T-helper 1 cell treated with Interleukin-12 subunit alpha and Interleukin-12 subunit beta and Interleukin-4 antibody, amounts not matched to agents 30 ng/mL and 1 ng/mL, for 36 hours (primary cell): Measurements from ENCODE around the gene ERFE. TPM values are rescaled to one million over a fixed set of nuclear protein-coding genes. Genes with fewer than 3 reads are reported as not detected.

ENCODE experiments used
- intact Hi-C: fragments of 100-400 bp; cut with micrococcal nuclease; formaldehyde crosslinking; loops from one replicate; pipeline ENCODE4 v1.15.1; 2024
- total RNA-seq: library from RNA; stranded (reverse); gene quantifications from 2 replicates; pipeline ENCODE4 v1.2.3, GENCODE V29; 2022

Gene ERFE
- total RNA-seq, 1 donor from 2014 or later: not detected

DNA sequence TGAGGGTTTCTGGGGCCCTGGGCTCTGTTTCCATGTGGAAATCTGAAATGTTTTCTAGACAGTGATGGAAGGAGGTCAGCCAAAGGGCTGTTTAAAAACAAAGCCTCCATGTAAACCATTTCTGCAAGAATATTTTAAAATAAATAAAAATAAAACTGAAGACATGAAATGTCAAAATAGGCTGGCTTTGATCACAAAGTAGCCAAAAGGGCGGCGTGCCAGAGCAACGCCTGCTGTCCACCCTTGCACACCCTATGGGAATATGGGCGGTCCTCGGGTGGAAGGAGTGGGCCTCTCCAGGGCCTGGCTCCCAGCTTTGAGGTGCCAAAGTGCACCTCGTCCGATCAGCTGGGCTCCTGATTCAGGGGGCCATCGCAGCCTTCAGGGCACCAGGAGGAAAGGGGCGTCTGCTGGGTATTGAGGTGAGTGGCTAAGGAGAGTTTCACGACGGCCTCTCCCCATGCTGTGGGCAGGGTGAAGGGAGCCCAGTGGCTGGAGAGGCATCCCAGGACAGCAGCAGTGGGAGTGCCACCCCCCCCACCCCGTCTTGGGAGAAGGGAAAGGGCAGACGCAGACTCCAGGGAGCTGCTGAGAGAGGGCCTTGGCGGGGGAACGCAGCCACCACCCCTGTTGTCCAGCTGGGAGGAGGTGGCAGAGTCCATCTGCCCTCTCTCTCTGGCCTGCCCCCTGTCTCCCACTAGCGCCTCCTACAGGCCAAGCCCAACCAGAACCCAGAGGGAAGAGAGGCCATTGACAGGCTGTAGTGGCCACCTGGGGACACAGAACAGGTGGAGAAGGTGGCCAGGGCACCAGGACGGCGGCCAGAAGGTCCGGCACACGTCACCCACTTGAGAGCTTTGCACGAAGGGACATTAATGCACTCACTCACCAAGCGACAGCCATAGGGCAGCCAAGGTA lies 5.7 kb upstream of the ERFE start:
- intact Hi-C loops: no loop called here

DNA sequence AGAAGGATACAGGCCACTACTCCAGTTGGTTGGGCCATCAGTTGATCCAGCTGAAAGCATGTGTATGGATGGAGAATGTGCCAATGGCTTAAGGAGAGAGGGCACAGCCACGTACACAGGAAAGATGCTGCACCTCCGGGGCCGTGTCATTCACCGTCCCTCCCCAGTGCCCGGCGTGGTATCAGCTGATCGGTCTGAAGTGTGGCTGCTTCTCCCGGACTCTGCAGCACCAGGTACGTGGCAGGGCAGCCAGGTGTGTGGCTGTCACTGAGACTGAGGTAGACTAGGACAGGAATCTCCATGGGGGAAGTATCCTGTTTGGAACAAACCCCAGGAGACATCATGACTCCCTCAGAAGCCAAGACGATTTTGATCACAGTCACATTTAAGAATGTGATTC lies 4.2 kb upstream of the ERFE start:
- intact Hi-C loops: no loop called here

DNA sequence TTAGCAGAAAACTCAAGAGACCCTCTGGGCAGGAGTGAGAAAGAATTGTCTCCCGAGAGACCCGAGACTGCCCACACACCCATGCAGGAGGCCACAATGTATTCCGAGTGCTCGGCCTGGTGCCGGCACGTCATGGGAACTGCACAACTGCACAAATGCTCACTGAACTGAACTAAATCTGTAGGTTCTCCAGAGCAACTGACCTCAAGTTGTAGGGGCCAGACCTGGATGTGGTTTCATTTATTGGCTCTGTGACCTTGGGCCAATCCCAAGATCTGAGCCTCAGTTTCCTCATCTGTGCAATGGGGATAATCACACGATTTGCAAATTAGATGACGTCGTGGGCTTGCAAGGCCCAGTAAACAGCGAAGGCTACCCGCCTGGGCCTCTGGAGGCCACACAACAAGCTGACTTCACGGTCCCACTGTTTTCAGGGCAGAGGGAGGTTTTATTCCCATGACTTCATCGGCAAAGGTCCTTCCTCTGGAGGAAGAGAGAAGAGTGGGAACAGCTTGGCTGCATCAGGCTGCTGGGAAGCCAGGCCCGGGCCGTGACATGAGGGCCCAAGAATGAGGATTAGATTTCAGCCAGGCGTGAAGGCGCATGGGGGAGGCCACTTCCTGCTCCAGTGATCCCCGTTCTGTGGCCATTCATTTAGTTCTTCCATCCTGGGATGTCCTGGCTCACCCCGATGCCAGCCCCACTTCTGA lies 3.6 kb upstream of the ERFE start:
- intact Hi-C loops: no loop called here

DNA sequence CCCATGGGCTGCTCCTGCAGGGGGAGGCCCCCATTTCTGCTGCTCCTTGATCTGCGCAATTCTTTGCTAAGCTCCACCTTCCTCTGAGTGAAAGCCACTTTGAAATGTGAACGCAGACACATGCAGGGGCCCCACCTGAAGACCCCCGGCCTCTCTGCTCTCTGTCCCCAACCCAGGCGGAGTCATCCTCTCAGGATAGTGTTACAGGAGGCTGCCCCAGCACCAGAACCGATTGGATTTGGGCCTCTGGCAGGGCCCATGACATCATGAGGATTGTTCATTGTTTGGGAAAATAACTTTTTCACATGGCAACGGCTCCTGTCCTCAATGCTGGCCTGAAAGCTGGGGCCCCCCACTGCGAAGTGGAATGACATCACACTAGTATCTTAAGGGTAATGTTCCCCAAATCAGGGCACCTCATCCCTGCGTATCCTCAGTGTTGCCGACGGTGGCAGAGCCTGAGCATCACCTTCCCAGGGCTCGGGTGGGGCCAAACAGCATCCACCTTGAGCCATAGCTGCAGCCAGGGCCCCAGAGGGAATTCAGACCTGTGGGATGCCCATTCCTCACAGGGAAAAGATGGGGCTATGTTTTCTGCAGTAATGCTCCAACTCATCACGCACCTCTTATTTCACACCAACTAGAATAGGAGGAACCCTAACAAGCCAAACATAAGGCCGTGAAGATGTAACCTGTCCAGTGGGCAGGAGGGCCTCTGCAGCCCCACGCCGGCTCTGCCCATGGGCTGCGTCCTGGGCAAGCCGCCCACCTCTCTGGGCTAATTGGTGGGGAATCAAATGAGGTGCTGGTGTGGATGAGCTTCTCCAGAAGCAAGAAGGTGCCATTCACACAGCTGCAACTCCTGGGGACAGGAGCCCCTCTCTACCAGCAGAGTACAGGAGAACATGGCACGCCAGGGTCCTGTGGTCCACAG lies 2.7 kb upstream of the ERFE start:
- intact Hi-C loops: no loop called here

DNA sequence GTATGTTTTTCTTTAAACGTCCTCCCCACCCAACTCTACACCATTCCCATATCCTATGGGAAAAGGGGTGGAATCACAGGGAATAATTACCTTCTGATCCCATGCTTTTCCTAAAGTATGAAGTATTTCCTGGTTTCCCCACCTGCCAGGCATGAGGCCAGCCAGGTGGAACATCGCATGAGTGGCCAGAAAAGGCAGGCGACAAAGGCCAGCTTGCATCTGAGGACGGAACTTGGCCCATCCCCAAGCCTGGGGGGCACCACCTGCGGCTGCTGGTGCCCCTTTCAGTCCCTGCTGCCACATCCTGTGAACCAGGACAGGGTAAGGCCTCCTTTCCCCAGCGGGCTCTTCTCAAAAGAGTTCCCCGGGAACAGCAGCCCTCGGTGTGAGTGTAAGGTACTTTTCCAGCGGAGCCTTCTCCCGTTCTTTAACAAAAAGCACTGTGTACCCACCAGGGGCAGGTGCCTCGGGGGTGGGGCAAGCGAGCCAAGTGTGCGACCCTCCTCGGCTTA lies 1.2 kb upstream of the ERFE start:
- intact Hi-C loops: loop anchor here (1.0 kb wide), 1 partner anchor 299 kb away; no protein-coding TSS in a partner anchor

DNA sequence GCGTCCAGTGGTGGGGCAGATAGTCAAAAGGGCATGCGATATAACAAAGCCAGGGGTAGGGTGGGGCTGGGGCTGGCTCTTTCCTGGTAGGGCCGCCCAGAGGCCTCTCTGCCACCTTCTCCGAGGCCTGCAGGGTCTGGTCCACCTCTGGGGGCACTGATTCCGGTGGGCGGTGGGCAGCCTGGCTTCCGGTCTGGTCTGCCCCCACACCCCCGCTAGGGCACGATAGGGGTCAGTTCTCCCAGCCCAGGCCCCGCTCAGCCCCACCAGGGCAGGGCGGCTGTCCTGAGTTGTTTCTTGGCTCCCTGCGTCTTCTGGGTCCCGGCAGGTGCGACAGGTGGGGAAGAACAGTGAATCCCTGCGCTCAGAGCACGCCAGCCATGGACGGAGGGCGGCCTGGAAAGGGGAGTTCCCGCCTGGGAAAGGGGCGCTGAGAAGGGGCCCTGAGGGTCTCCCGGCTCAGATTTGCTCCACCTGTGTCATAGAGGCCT lies 707 bp upstream of the ERFE start:
- intact Hi-C loops: loop anchor here (1.0 kb wide), 1 partner anchor 300 kb away; no protein-coding TSS in a partner anchor

DNA sequence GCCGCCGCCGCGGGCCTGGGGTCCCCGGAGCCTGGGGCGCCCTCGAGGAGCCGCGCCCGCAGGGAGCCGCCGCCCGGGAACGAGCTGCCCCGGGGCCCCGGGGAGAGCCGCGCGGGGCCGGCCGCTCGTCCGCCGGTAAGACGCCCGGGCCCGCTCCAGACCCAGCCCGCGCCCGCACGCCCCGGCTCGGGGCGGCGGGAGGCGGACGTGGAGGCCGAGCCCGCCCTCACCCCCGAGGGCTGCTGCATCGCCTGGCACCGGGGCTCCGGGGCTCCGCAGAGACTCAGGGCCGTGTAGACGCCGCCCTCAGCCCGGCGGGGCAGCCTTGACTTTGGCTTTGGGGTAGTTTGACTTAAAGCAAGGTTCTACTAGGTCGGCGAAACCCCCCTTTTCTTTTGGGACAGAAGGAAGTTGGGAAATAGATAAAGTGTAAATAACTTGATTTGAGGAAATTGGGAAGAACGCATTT lies 335 bp downstream of the ERFE start:
- intact Hi-C loops: loop anchor here (1.0 kb wide), 1 partner anchor 104 kb away; no protein-coding TSS in a partner anchor

DNA sequence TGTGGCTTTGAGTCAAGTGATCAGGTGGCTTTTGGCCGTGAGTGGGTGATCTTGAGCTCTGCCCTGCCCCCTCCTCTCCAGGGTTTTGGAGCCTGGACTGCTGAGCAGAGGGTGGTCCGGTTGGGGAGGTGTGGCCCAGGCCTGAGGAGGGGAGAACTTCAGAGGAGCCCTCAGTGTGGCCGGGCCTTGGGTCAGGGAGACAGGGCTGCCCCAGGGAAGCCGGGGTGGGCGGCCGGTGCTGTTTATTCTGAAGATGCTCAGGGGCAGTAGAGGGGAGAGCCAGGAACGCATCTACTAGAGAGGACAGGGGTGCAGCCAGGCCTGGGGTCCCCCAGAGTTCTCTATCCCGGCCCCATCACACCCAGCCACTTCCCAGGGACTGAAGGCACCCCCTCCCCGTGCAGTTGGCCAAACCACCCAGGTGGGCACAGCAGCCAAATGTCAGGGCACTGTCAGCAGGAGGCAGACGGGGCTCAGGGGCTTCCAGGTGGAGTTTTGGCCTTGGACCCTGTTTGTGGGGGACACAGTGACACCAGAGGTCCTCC lies 963 bp downstream of the ERFE start:
- intact Hi-C loops: loop anchor here (1.0 kb wide), 1 partner anchor 104 kb away; no protein-coding TSS in a partner anchor

DNA sequence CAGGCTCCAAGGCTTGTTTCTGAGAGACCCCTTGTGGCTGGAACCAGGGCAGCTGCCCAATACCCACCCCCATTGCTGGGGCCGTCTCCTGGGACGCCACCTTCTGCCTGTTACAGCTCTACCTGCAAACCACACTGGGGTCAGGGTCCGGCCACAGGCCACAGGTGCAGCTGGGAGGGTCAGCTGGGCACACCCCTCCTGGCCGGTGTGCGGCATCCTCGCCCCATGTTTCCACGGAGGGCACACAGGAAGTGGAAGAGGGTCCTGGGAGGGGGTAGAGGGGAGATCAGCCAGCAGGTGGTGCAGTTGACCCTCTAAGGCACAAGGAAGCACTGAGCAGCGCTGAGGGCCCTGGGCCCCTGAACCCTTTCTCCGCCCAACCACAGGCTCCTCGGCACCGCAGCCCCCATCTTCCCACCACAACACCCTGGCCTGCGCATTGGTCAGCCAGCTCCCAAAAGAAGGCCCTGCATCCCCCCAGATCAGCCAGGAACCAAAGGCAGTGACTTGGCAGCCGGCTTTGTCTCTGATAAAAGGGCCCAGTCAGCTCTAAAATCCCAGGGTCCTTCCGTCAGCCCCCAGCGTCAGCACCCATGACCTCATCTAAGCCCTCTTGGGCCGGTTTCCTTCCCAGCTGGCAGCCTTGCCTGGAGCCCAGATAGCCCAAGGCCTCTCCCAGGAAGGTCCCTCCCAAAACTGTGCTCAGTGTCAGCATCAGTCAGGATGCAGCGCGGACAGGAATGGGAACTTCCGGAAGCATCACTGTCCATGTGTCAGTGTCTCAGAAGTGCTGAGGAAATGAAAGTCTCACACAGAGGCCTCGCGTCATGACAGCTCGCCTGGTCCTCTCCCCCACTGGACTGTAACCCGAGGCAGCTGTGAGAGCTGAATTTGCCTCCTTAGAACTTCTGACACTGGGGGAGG lies 1.7 kb downstream of the ERFE start:
- intact Hi-C loops: no loop called here

DNA sequence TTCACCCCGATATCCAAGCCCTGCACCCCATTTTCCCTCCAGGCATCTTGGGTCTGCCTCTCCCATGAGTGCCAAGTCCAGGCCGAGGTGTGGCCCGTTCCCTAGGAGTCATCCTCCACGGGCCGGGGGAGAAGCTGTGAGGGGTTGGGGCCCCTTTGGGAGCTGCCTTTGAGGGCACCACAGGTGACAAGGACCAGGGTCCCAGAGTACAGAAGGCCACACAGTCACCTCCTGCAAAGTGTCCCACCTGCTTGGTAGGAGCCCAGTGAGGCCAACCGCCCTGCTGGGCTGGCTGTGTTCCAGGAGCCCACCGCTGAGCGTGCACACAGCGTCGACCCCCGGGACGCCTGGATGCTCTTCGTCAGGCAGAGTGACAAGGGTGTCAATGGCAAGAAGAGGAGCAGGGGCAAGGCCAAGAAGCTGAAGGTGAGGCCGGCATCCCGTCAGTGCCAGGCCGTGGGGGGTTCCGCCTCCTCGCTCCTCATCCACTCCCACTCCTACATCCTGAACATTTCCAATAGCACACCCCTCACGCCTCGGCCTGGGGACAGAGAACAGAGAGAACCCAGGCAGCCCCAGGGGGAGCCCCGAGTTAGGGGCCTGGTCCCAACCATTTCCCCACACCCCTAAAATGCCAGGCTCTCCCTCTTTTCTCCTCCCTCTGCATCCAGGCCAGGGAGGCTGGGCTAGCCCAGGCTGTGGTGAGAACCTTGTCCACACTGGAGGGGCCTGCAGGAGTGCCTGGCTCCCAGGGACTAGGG lies 2.7 kb downstream of the ERFE start:
- intact Hi-C loops: no loop called here

DNA sequence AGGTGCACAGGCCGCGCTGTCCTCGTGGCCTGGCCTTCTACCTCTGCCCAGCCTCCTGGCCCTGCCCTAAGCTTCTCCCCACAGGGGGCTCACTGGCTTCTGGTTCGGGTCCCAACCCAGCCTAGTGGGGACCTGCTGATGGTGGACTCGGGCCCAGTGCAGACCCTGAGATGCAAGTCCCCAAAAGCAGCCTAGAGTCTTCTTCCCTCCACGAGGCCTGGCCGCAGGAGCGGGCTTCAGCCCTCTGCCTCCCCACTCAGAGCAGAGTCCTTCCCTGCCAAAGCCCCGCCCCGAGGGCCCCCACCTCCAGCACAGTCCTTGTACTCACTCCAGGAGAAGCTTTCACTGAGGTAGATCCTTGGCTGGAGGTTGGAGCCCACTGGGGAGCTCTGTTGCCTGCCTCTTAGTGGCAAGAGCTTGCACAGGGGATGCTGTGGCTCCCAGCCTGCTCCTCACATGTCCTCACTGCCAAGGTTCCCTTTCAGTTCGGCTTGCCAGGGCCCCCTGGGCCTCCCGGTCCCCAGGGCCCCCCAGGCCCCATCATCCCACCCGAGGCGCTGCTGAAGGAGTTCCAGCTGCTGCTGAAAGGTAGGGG lies 3.6 kb downstream of the ERFE start:
- intact Hi-C loops: no loop called here

DNA sequence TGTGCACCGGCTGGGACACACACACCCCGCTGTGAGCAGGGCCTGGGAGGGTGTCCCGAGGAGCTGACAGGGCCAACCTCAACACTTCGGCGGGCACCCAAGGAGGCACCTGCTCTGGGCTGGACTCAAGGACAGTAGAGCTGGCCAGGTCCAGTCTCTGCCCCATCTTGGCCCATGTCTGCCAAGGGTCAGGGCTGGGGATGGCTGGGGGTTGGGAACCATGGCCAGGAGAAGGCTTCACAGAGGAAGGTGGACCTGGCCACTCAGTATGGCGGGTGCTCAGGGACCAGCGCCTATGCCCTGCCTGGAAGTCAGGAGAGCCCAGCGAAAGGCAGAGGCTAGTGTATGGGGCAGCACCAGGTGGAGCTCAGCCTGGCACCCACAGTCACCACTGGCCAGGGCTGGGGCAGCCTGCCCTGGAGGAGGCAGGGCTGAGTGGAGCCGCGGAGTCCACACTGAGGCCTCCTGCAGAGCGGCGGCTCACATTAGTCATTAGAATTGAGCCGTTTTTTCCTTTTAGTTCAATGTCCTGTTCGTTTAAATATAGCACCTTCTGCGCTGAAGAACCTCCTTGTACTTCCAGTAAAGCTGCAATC lies 4.2 kb downstream of the ERFE start:
- intact Hi-C loops: no loop called here

DNA sequence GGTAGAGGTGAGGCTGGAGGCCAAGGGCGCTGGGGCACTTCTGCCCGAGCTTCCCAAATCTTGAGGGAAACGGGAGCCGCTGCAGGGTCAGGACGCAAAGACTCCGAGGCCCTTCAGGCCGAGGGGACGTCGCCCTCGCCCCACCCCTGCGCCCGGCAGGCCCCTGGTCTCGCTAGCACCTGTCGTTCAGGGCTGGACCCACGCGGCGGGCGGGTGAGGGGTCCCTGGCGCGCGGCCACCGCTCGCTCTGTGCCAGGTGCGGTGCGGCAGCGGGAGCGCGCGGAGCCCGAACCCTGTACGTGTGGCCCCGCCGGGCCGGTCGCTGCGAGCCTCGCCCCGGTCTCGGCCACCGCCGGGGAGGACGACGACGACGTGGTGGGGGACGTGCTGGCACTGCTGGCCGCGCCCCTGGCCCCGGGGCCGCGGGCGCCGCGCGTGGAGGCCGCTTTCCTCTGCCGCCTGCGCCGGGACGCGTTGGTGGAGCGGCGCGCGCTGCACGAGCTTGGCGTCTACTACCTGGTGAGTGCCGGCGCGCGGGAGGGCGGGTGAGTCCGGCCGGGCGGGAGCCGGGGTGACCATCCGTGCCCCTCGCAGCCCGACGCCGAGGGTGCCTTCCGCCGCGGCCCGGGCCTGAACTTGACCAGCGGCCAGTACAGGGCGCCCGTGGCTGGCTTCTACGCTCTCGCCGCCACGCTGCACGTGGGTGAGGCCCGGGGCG lies 4.9 kb downstream of the ERFE start:
- intact Hi-C loops: no loop called here

DNA sequence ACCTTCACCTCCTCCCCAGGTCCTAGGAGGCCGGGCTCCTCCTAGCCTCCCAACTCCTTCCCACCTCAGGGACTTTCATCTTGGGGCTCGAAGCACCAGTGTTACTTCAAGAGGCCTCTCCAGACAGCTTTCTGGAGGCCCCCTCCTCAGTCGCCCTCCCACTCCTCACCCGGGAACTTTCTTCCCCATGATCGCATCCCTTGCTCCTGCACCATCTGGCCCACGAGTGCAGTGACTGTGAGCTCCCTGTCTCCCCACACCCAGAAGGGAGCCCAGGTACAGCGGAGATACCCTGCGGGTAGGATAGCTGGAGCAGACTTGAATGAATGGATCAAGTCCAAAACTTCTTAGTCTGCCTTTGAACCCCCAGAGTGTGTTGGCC lies 6.1 kb downstream of the ERFE start:
- intact Hi-C loops: no loop called here

DNA sequence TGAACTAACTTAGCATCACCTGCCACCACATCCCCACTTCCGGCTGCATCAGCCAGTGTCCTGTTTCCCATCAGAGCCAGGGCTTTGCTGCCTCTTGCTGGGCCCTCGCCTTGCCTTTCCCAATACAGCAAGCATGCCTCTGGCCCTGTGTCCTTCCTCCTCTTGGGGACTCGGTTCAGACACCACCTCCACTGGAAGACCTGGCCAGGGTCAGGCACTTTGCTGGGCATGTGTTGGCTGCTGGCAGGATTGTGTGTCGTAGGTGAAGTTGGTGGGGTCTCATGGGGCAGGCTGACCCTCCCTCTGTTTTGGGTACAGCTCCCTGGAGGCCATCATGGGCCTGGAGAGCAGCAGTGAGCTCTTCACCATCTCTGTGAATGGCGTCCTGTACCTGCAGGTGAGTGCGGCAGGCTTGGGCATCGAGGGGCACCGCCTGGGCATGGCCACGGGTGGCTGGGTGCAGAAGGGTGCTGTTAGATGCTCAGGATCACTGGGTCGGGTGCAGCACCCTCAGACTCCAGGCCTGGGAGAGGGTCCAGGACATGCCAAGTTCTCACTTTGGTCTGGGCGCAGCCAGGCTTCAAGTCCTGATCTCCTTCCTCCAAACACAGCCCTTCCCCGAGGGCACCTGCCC lies 6.6 kb downstream of the ERFE start:
- intact Hi-C loops: no loop called here
